Mesenchymal stem cell (in vitro differentiated cells and primary cell): Measurements from ENCODE around the gene NEDD4L.

Experiments
- DNase-seq: peaks from one replicate; pipeline ENCODE4 v3.0.0-alpha.2; 2013
- H2AFZ ChIP-seq: one replicate; pipeline ENCODE4 v1.6.1; 2013; ENCODE audit warnings: low read depth, mild to moderate bottlenecking, control low read depth, inconsistent platforms, low read length, moderate library complexity
- H2AK5ac ChIP-seq: 2 replicates; pipeline ENCODE4 v1.6.1; 2013; ENCODE audit warnings: low read length, moderate library complexity, mild to moderate bottlenecking, inconsistent platforms; ENCODE audit not compliant: severe bottlenecking
- H2BK120ac ChIP-seq: one replicate; pipeline ENCODE4 v1.6.1; 2013; ENCODE audit warnings: low read depth, mild to moderate bottlenecking, inconsistent platforms, low read length, moderate library complexity
- H2BK12ac ChIP-seq, 2 experiments: one replicate each; pipeline ENCODE4 v1.6.1; 2013; ENCODE audit warnings: inconsistent platforms in 2 of 2, low read length in 2 of 2, mild to moderate bottlenecking in 2 of 2, moderate library complexity in 2 of 2, control low read depth in 1 of 2
- H2BK15ac ChIP-seq: one replicate; pipeline ENCODE4 v1.6.1; 2013; ENCODE audit warnings: mild to moderate bottlenecking, low read depth, inconsistent platforms; ENCODE audit not compliant: poor library complexity, severe bottlenecking
- H2BK5ac ChIP-seq: 2 replicates; pipeline ENCODE4 v1.6.1; 2013; ENCODE audit warnings: low read depth, mild to moderate bottlenecking, low read length, control low read depth, inconsistent platforms; ENCODE audit not compliant: poor library complexity, severe bottlenecking
- H3K14ac ChIP-seq, 2 experiments: one replicate each; pipeline ENCODE4 v1.6.1; 2013; ENCODE audit warnings: inconsistent platforms in 2 of 2, low read length in 2 of 2, control low read depth in 1 of 2, mild to moderate bottlenecking in 1 of 2, moderate library complexity in 1 of 2
- H3K18ac ChIP-seq, 2 experiments: one replicate each; pipeline ENCODE4 v1.6.1; 2013; ENCODE audit warnings: inconsistent platforms in 2 of 2, low read length in 2 of 2, control low read depth in 1 of 2, low read depth in 1 of 2, mild to moderate bottlenecking in 1 of 2
- H3K23ac ChIP-seq, 2 experiments: one replicate each; pipeline ENCODE4 v1.6.1; 2013; ENCODE audit warnings: inconsistent platforms in 2 of 2, low read length in 2 of 2, mild to moderate bottlenecking in 2 of 2, moderate library complexity in 2 of 2, control low read depth in 1 of 2
- H3K27ac ChIP-seq: 2 replicates; pipeline ENCODE4 v1.5.1; 2013; ENCODE audit warnings: mild to moderate bottlenecking, moderate library complexity, low read length, control low read depth, inconsistent platforms; ENCODE audit not compliant: poor library complexity, severe bottlenecking
- H3K27me3 ChIP-seq, 2 experiments: 2 replicates each; pipeline versions ENCODE4 v1.6.1 to v1.7.0; 2013; ENCODE audit warnings: low read length in 2 of 2, mild to moderate bottlenecking in 2 of 2, moderate library complexity in 2 of 2, control low read depth in 1 of 2, inconsistent platforms in 1 of 2; ENCODE audit not compliant: control insufficient read depth in 1 of 2, insufficient read depth in 1 of 2
- H3K36me3 ChIP-seq, 2 experiments: 2 replicates each; pipeline versions ENCODE4 v1.6.1 to v1.7.0; 2013; ENCODE audit warnings: low read length in 2 of 2, control low read depth in 1 of 2, inconsistent platforms in 1 of 2, low read depth in 1 of 2, mild to moderate bottlenecking in 1 of 2; ENCODE audit not compliant: insufficient read depth in 2 of 2, control insufficient read depth in 1 of 2
- H3K4ac ChIP-seq, 2 experiments: one replicate each; pipeline ENCODE4 v1.6.1; 2013; ENCODE audit warnings: inconsistent platforms in 2 of 2, low read length in 2 of 2, mild to moderate bottlenecking in 2 of 2, moderate library complexity in 2 of 2, control low read depth in 1 of 2, low read depth in 1 of 2
- H3K4me1 ChIP-seq: 2 replicates; pipeline ENCODE4 v1.6.1; 2013; ENCODE audit warnings: low read depth, low read length, control low read depth; ENCODE audit not compliant: control insufficient read depth, insufficient read depth
- H3K4me2 ChIP-seq: 2 replicates; pipeline ENCODE4 v1.6.1; 2013; ENCODE audit warnings: low read length, mild to moderate bottlenecking, inconsistent platforms; ENCODE audit not compliant: poor library complexity, severe bottlenecking
- H3K4me3 ChIP-seq, 2 experiments: 2 replicates each; pipeline versions ENCODE4 v1.5.1 to v1.7.0; 2013; ENCODE audit warnings: low read length in 2 of 2, mild to moderate bottlenecking in 2 of 2, control low read depth in 1 of 2, low read depth in 1 of 2; ENCODE audit not compliant: insufficient read depth in 1 of 2
- H3K79me1 ChIP-seq: replicated peaks from 2 replicates; pipeline ENCODE4 v1.6.1; 2013; ENCODE audit warnings: mild to moderate bottlenecking, control low read depth, low read length, inconsistent platforms; ENCODE audit not compliant: poor library complexity, severe bottlenecking
- H3K9ac ChIP-seq: 2 replicates; pipeline ENCODE4 v1.7.0; 2013; ENCODE audit warnings: mild to moderate bottlenecking, low read length, moderate library complexity
- H3K9me3 ChIP-seq: 2 replicates; pipeline ENCODE4 v1.7.0; 2013; ENCODE audit warnings: mild to moderate bottlenecking, low read length; ENCODE audit not compliant: control insufficient read depth
- H4K8ac ChIP-seq: one replicate; pipeline ENCODE4 v1.6.1; 2013; ENCODE audit warnings: inconsistent platforms, mild to moderate bottlenecking, low read length, moderate library complexity
- H4K91ac ChIP-seq: one replicate; pipeline ENCODE4 v1.6.1; 2013; ENCODE audit warnings: mild to moderate bottlenecking, low read length, inconsistent platforms
- WGBS: methylation state at CpG from one replicate; pipeline ENCODE4 v1.1.7; 2013; ENCODE audit warnings: mixed read lengths; 5-methylcytosine and 5-hydroxymethylcytosine counted together

The NEDD4L gene

GRCh38 chr18:58009166-58009565, 34.9 kb upstream of the NEDD4L start:
- no peak overlapping the region for H3K23ac ChIP-seq

GRCh38 chr18:58010265-58010664, 33.8 kb upstream of the NEDD4L start:
- H2AK5ac ChIP-seq: no peak overlapping the region
- H2BK120ac ChIP-seq: no peak overlapping the region
- no peak overlapping the region for H3K14ac ChIP-seq
- H3K79me1 ChIP-seq: no peaks in the 10 kb centered on the region
- H4K91ac ChIP-seq: no peak overlapping the region
- H3K27me3 ChIP-seq: no peaks in the 10 kb centered on the region
- WGBS: 89% methylated on average over 4 of the region's 4 CpGs
- no peak overlapping the region for H3K27ac ChIP-seq
- DNase-seq: no peak
- H3K9me3 ChIP-seq: peaks cover 2% of the 10 kb centered on the region
- H2AFZ ChIP-seq: no peak overlapping the region
- no peak overlapping the region for H3K18ac ChIP-seq
- H2BK5ac ChIP-seq: no peak overlapping the region
- H3K4me2 ChIP-seq: no peak overlapping the region
- no peak overlapping the region for H3K23ac ChIP-seq
- H3K4ac ChIP-seq: no peak overlapping the region
- H2BK12ac ChIP-seq: no peak overlapping the region
- no peak overlapping the region for H3K4me3 ChIP-seq
- H2BK15ac ChIP-seq: no peak overlapping the region
- no peaks in the 10 kb centered on the region for H3K4me1 ChIP-seq
- no peak overlapping the region for H3K9ac ChIP-seq
- H4K8ac ChIP-seq: no peak overlapping the region
- H3K36me3 ChIP-seq: no peaks in the 10 kb centered on the region

More at GRCh38 chr18:58009166-58009565, 34.9 kb upstream of the NEDD4L start:
- Histone ChIP-seq H3K18ac (no peak overlapping the region), H3K4me3 (no peak overlapping the region), H4K8ac (no peak overlapping the region), H2BK15ac (no peak overlapping the region), H3K79me1 (no peaks in the 10 kb centered on the region), H2AFZ (no peak overlapping the region), H2AK5ac (no peak overlapping the region), H3K4me2 (no peak overlapping the region), H3K9me3 (no peaks in the 10 kb centered on the region), H3K27me3 (no peaks in the 10 kb centered on the region), H2BK12ac (no peak overlapping the region), H3K9ac (no peak overlapping the region), H3K14ac (no peak overlapping the region), H4K91ac (no peak overlapping the region), H3K4ac (no peak overlapping the region), H3K4me1 (peaks cover 3% of the 10 kb centered on the region), H3K27ac (no peak overlapping the region), H2BK120ac (no peak overlapping the region), H3K36me3 (no peaks in the 10 kb centered on the region), H2BK5ac (no peak overlapping the region)
- no peak for DNase-seq

DNA sequence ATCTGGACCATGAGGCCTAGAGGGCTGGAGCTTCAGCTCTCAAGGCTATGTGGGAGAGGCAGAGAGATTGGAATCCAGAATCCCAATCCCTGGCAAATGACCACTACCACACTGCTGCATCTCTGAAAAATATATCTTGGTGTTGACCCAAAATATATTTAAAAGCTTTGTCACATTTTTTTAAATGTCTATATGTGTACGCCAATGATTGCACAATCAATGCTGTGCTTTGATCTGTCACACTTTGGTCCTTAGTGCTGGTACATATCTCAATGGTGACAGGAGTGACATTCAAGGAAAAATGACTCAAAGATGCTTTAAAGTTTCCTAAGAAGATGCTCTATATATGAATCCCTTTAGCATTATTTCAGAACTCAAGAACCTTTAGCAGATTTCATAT, 31.7 kb upstream of the NEDD4L start:
- no peaks in the 10 kb centered on the region for H3K27me3 ChIP-seq
- no peak overlapping the region for H2BK5ac ChIP-seq
- H3K27ac ChIP-seq: no peak overlapping the region
- H4K91ac ChIP-seq: no peak overlapping the region
- no peak overlapping the region for H2BK15ac ChIP-seq
- H3K4me3 ChIP-seq: no peak overlapping the region
- no peak for DNase-seq
- H3K14ac ChIP-seq: no peak overlapping the region
- H2BK12ac ChIP-seq: no peak overlapping the region
- no peak overlapping the region for H3K4ac ChIP-seq
- H3K9me3 ChIP-seq: peaks cover 14% of the 10 kb centered on the region
- no peak overlapping the region for H3K9ac ChIP-seq
- H3K23ac ChIP-seq: no peak overlapping the region
- no peak overlapping the region for H2AK5ac ChIP-seq
- WGBS: 100% methylated on average over 1 of the region's 1 CpG
- H3K18ac ChIP-seq: no peak overlapping the region
- no peak overlapping the region for H3K4me2 ChIP-seq
- H3K36me3 ChIP-seq: no peaks in the 10 kb centered on the region
- H2BK120ac ChIP-seq: no peak overlapping the region
- H2AFZ ChIP-seq: no peak overlapping the region
- no peaks in the 10 kb centered on the region for H3K79me1 ChIP-seq
- no peak overlapping the region for H4K8ac ChIP-seq
- H3K4me1 ChIP-seq: no peaks in the 10 kb centered on the region

- WGBS: 69% methylated on average over 3 of the region's 8 CpGs
- no peaks in the 10 kb centered on the region for H3K79me1 ChIP-seq
- no peak for DNase-seq
These were observed 30.5 kb upstream of the NEDD4L start for GRCh38 chr18:58013241-58014211.

More at GRCh38 chr18:58013241-58014211, 30.5 kb upstream of the NEDD4L start:
- Histone ChIP-seq H2BK5ac (no peak overlapping the region), H3K36me3 (no peaks in the 10 kb centered on the region), H3K14ac (no peak overlapping the region), H2AK5ac (no peak overlapping the region), H3K27ac (no peak overlapping the region), H3K4me3 (no peak overlapping the region), H2AFZ (no peak overlapping the region), H3K18ac (no peak overlapping the region), H4K91ac (no peak overlapping the region), H3K9me3 (peaks cover 14% of the 10 kb centered on the region), H3K23ac (no peak overlapping the region), H3K4me2 (no peak overlapping the region), H3K27me3 (no peaks in the 10 kb centered on the region), H3K9ac (no peak overlapping the region), H2BK12ac (no peak overlapping the region), H4K8ac (no peak overlapping the region), H3K4ac (no peak overlapping the region), H2BK120ac (no peak overlapping the region), H2BK15ac (no peak overlapping the region), H3K4me1 (no peaks in the 10 kb centered on the region)
